ENCODE measurements around the gene CANX.

The CANX gene

DNA sequence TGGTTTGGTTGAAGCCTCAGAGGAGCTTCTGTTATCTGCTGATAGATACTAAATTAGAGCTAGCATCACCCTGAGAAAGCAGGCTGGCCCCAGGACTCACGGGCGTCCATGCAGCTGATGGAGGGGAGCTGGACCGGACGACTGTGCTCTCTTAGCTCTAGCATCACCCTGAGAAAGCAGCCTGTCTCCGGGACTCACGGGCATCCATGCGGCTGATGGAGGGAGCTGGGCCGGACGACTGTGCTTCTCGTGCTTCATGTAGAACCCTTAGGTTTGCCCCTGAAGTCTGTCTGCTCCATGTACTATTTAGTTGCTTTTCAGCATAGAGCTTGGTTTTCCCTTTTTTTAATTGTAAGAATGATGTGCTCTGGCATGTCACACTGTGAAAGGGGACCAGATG is 78.7 kb downstream of the CANX start:
- peak overlapping the region; percentile 13 for H3K27ac ChIP-seq
- no peak for TF ChIP-seq ZFX (IDR thresholded peaks at IDR 0.05)
- TF ChIP-seq, protein P1, sequence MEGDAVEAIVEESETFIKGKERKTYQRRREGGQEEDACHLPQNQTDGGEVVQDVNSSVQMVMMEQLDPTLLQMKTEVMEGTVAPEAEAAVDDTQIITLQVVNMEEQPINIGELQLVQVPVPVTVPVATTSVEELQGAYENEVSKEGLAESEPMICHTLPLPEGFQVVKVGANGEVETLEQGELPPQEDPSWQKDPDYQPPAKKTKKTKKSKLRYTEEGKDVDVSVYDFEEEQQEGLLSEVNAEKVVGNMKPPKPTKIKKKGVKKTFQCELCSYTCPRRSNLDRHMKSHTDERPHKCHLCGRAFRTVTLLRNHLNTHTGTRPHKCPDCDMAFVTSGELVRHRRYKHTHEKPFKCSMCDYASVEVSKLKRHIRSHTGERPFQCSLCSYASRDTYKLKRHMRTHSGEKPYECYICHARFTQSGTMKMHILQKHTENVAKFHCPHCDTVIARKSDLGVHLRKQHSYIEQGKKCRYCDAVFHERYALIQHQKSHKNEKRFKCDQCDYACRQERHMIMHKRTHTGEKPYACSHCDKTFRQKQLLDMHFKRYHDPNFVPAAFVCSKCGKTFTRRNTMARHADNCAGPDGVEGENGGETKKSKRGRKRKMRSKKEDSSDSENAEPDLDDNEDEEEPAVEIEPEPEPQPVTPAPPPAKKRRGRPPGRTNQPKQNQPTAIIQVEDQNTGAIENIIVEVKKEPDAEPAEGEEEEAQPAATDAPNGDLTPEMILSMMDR (conservative IDR thresholded peaks at IDR 0.05) = no peak

DNA sequence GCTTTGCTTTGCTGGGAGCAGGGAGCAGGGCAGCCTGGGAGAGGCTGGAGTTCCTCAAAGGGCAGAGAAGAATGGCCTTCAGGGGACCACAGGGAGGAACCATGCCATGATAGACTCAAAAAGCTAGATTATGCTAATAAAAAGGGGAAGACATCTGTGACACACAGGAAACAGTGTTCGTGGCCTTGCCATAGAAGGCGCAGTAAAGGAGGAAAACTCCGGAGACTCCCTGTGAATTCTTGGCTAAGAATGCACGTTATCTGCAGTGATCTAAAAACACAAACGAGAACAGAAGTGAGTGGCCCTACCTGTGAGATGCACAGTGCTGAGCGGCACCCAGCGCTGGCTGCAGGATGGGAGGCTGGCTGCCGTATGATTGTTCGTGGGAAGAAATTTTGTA is 79.1 kb downstream of the CANX start:
- TF ChIP-seq, protein P1 (conservative IDR thresholded peaks at IDR 0.05) = no peak
- TF ChIP-seq ZFX (IDR thresholded peaks at IDR 0.05) = no peak
- peak overlapping the region; percentile 13 for H3K27ac ChIP-seq

DNA sequence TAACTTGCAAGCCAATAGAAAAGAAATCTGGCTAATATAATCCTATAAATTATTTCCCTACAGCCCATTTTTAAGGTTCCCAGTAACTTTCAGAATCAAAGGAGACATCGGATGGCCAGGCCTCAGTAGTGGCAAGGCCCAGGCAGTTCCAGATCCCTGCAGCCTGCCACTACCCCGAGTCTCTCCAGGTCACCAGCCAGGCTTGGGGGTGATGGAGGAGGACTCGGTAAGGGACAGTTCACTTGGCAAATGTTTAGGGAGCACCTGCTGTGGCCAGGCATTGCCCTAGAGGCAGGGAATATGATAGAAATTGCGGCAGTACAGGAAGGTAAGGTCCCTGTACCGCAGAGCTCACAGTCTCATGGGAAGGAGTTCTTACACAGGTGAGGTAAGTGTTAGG is 79.8 kb downstream of the CANX start:
- TF ChIP-seq, protein P1 (conservative IDR thresholded peaks at IDR 0.05) = no peak
- TF ChIP-seq ZFX (IDR thresholded peaks at IDR 0.05) = no peak
- no peak overlapping the region for H3K27ac ChIP-seq

DNA sequence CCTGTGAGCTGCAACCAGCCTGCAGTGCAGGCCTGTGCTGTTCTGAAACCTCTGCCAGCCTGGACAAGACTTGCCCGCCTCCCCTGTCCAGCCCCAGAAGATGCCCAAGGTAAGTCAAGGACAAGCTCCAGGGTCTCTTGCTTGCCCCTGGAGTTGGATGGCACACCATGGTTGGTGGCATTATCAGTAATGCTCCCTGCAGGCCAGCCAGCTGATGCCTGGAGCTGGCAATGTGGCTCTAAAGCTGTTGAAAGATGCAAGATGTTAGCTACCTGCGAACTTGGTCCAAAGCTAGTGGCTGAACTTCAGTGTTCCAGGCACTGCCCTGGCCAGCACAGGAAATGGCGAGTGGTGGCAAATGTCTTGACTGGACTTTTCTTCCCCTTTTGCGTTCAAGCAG is 81.1 kb downstream of the CANX start:
- no peak overlapping the region for H3K27ac ChIP-seq
- TF ChIP-seq ZFX (IDR thresholded peaks at IDR 0.05) = no peak
- TF ChIP-seq, protein P1 (conservative IDR thresholded peaks at IDR 0.05) = no peak

DNA sequence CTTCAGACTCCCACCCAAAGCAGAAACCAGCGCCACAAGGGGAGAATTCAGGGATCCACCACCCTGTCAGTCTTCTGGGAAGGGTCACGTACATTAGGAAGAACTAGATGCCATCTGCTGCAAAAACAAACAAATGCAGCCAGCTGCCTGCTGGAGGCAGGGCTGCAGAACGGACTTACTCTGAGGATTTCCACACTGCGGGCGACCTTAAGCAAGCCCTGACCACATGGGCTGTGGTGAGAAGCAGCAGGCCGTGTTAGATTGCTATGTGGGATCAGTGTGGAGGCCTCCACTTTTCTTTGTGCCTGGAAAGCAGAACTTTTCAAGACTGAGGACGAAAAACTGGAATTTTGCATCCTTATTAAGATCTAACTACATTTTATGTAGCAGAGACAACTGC is 81.6 kb downstream of the CANX start:
- H3K27ac ChIP-seq = no peak overlapping the region
- TF ChIP-seq ZFX (IDR thresholded peaks at IDR 0.05) = no peak
- TF ChIP-seq, protein P1 (conservative IDR thresholded peaks at IDR 0.05) = no peak
